Endodermal cell (in vitro differentiated cells): ENCODE measurements around the gene CELF2. TPM values are rescaled to one million over a fixed set of nuclear protein-coding genes. Genes with fewer than 3 reads are reported as not detected.

Source experiments
- DNase-seq: peaks from one replicate; pipeline ENCODE4 v3.0.0-alpha.2; 2017
- H3K27ac ChIP-seq: 2 replicates; pipeline ENCODE4 v1.5.1; 2013; ENCODE audit warnings: mild to moderate bottlenecking, low read depth, low read length, moderate library complexity
- H3K27me3 ChIP-seq: 2 replicates; pipeline ENCODE4 v1.6.1; 2013; ENCODE audit warnings: mild to moderate bottlenecking, low read length, moderate library complexity; ENCODE audit not compliant: insufficient read depth, control insufficient read depth, poor library complexity, severe bottlenecking
- H3K36me3 ChIP-seq: 2 replicates; pipeline ENCODE4 v1.7.0; 2013; ENCODE audit warnings: mild to moderate bottlenecking, low read length, moderate library complexity; ENCODE audit not compliant: control insufficient read depth, insufficient read depth
- H3K4me1 ChIP-seq: one replicate; pipeline ENCODE4 v1.7.0; 2013; ENCODE audit warnings: low read length; ENCODE audit not compliant: control insufficient read depth, insufficient read depth
- H3K4me3 ChIP-seq: 2 replicates; pipeline ENCODE4 v1.5.1; 2013; ENCODE audit warnings: mild to moderate bottlenecking, low read length, moderate library complexity
- H3K9ac ChIP-seq: 2 replicates; pipeline ENCODE4 v1.6.1; 2013; ENCODE audit warnings: mild to moderate bottlenecking, low read length, moderate library complexity; ENCODE audit not compliant: poor library complexity, severe bottlenecking; ENCODE audit errors: extremely low read depth
- H3K9me3 ChIP-seq: 2 replicates; pipeline ENCODE4 v1.6.1; 2013; ENCODE audit warnings: mild to moderate bottlenecking, low read length, moderate library complexity; ENCODE audit not compliant: control insufficient read depth
- H3K27ac Mint-ChIP-seq: 2 replicates; pipeline ENCODE4 v1.8.0; 2020; ENCODE audit warnings: mixed read lengths
- H3K27me3 Mint-ChIP-seq: 2 replicates; pipeline ENCODE4 v1.8.0; 2021; ENCODE audit warnings: mild to moderate bottlenecking, mixed read lengths; ENCODE audit not compliant: insufficient read depth
- H3K36me3 Mint-ChIP-seq: 2 replicates; pipeline ENCODE4 v1.8.0; 2020; ENCODE audit warnings: low read depth, mixed read lengths
- H3K4me1 Mint-ChIP-seq: 2 replicates; pipeline ENCODE4 v1.8.0; 2020; ENCODE audit warnings: mixed read lengths
- H3K4me3 Mint-ChIP-seq: 2 replicates; pipeline ENCODE4 v1.8.0; 2020; ENCODE audit warnings: mild to moderate bottlenecking, moderate library complexity, mixed read lengths
- H3K9me3 Mint-ChIP-seq: 2 replicates; pipeline ENCODE4 v1.8.0; 2020; ENCODE audit warnings: mild to moderate bottlenecking, mixed read lengths
- WGBS, 2 experiments: methylation state at CpG; one replicate each; pipeline versions ENCODE4 v1.1.5 to v1.1.7; 2013; ENCODE audit warnings: missing lambda C conversion rate in 2 of 2, mixed read lengths in 1 of 2; ENCODE audit not compliant: insufficient coverage in 1 of 2, insufficient read length in 1 of 2; 5-methylcytosine and 5-hydroxymethylcytosine counted together
- total RNA-seq, 2 donors: library from RNA; stranded (reverse); fragmentation: NEBNext Ultra II Directional in 1 of 2; extraction: Animal tissue kit (Norgen Biotek cat#: 25700) in 1 of 2; gene quantifications; 2 replicates in 1 of 2; 3 replicates in 1 of 2; pipeline ENCODE4 v1.2.1, GENCODE V29; 2021
- TF ChIP-seq, protein P1 (sequence below): fragments of 200-600 bp; sonication (generic); conservative IDR thresholded peaks from 2 replicates; pipeline ENCODE4 v1.5.0; 2021; ENCODE audit warnings: antibody characterized with exemption, mild to moderate bottlenecking

Gene CELF2
- total RNA-seq, 2 donors from 2014 or later, result 79.9 to 96.1 TPM

- DNase-seq, result no peak
- Histone ChIP-seq H3K4me1 (peaks cover 7% of the 10 kb centered on the region), H3K9ac (no peak overlapping the region), H3K36me3 (peaks cover 15% of the 10 kb centered on the region), H3K27me3 (no peaks in the 10 kb centered on the region), H3K9me3 (no peaks in the 10 kb centered on the region), H3K4me3 (no peak overlapping the region), H3K27ac (no peak overlapping the region)
- peaks cover 16% of the 10 kb centered on the region for H3K36me3 Mint-ChIP-seq
- H3K27me3 Mint-ChIP-seq, result no peaks in the 10 kb centered on the region
- TF ChIP-seq, protein P1, sequence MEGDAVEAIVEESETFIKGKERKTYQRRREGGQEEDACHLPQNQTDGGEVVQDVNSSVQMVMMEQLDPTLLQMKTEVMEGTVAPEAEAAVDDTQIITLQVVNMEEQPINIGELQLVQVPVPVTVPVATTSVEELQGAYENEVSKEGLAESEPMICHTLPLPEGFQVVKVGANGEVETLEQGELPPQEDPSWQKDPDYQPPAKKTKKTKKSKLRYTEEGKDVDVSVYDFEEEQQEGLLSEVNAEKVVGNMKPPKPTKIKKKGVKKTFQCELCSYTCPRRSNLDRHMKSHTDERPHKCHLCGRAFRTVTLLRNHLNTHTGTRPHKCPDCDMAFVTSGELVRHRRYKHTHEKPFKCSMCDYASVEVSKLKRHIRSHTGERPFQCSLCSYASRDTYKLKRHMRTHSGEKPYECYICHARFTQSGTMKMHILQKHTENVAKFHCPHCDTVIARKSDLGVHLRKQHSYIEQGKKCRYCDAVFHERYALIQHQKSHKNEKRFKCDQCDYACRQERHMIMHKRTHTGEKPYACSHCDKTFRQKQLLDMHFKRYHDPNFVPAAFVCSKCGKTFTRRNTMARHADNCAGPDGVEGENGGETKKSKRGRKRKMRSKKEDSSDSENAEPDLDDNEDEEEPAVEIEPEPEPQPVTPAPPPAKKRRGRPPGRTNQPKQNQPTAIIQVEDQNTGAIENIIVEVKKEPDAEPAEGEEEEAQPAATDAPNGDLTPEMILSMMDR, result no peak
- H3K4me3 Mint-ChIP-seq, result no peak overlapping the region
- WGBS, 2 experiments, result 91% methylated on average over 4 of the region's 4 CpGs; no CpG with 5 or more reads in 1 of the 2 experiments
- H3K27ac Mint-ChIP-seq, result no peak overlapping the region
- H3K9me3 Mint-ChIP-seq, result no peaks in the 10 kb centered on the region
- H3K4me1 Mint-ChIP-seq, result peaks cover 12% of the 10 kb centered on the region
These were observed 221.2 kb downstream of the CELF2 start for GRCh38 chr10:11238893-11239292.

GRCh38 chr10:11240641-11241040 lies 223.0 kb downstream of the CELF2 start:
- TF ChIP-seq, protein P1, result no peak
- H3K9me3 Mint-ChIP-seq, result no peaks in the 10 kb centered on the region
- H3K4me1 ChIP-seq, result peaks cover 6% of the 10 kb centered on the region
- no peak overlapping the region for H3K4me3 ChIP-seq
- H3K27ac ChIP-seq, result no peak overlapping the region
- H3K4me1 Mint-ChIP-seq, result peaks cover 6% of the 10 kb centered on the region
- H3K9me3 ChIP-seq, result no peaks in the 10 kb centered on the region
- no peak for DNase-seq
- H3K4me3 Mint-ChIP-seq, result no peak overlapping the region
- peaks cover 10% of the 10 kb centered on the region for H3K36me3 Mint-ChIP-seq
- peaks cover 23% of the 10 kb centered on the region for H3K36me3 ChIP-seq
- H3K9ac ChIP-seq, result no peak overlapping the region
- H3K27ac Mint-ChIP-seq, result no peak overlapping the region
- no peaks in the 10 kb centered on the region for H3K27me3 Mint-ChIP-seq
- WGBS, 2 experiments, result 94 to 97% methylated on average over 6 of the region's 7 CpGs
- no peaks in the 10 kb centered on the region for H3K27me3 ChIP-seq

- H3K4me3 ChIP-seq, result no peak overlapping the region
- H3K4me1 Mint-ChIP-seq, result no peaks in the 10 kb centered on the region
- H3K9ac ChIP-seq, result no peak overlapping the region
- no peak overlapping the region for H3K27ac Mint-ChIP-seq
- peaks cover 2% of the 10 kb centered on the region for H3K4me1 ChIP-seq
- peaks cover 31% of the 10 kb centered on the region for H3K36me3 ChIP-seq
- no peak overlapping the region for H3K4me3 Mint-ChIP-seq
- H3K27ac ChIP-seq, result no peak overlapping the region
- H3K9me3 Mint-ChIP-seq, result no peaks in the 10 kb centered on the region
- no peaks in the 10 kb centered on the region for H3K27me3 ChIP-seq
- TF ChIP-seq, protein P1, result no peak
- H3K9me3 ChIP-seq, result no peaks in the 10 kb centered on the region
- WGBS, 2 experiments, result 91 to 98% methylated on average over 16 to 25 of the region's 25 CpGs
- H3K36me3 Mint-ChIP-seq, result peaks cover 10% of the 10 kb centered on the region
- DNase-seq, result no peak
- no peaks in the 10 kb centered on the region for H3K27me3 Mint-ChIP-seq
These were observed 225.0 kb downstream of the CELF2 start for GRCh38 chr10:11242443-11243387.
